ENCODE results near the gene WDPCP.

GRCh38 chr2:63406641-63407040 is 181.6 kb downstream of the WDPCP start:
- TF ChIP-seq YY1 (IDR thresholded peaks at IDR 0.05; ENCODE audit: insufficient read depth, insufficient read length), result no peak
- TF ChIP-seq SUZ12 (IDR thresholded peaks at IDR 0.05; ENCODE audit: extremely low read depth, insufficient read depth, insufficient read length), result no peak
- no peak for TF ChIP-seq ZNF274 (IDR thresholded peaks at IDR 0.05; ENCODE audit: low read depth, low read length)
